Calu3 (cell line): ENCODE measurements around the gene SETX. TPM values are rescaled to one million over a fixed set of nuclear protein-coding genes. Genes with fewer than 3 reads are reported as not detected.

Experiments used
- BruUV-seq: library from RNA; stranded (reverse); fragments of 400-500 nt; replicated peaks from 2 replicates; lab custom pipeline; 2021; lab: Mats Ljungman, UMichigan
- CTCF ChIA-PET: fragments of 300-600 bp; sonication (Branson Sonifier 250); formaldehyde crosslinking; loops from one replicate; lab custom pipeline; 2022; ENCODE audit warnings: antibody characterized with exemption; lab: Charles Lee
- DNase-seq: peaks from one replicate; pipeline ENCODE4 v3.0.0; 2022
- H3K27ac Mint-ChIP-seq: one replicate; pipeline ENCODE4 v1.8.0; 2022; ENCODE audit warnings: mixed read lengths; ENCODE audit not compliant: unreplicated experiment
- H3K27me3 Mint-ChIP-seq: one replicate; pipeline ENCODE4 v1.8.0; 2022; ENCODE audit warnings: mixed read lengths; ENCODE audit not compliant: unreplicated experiment
- H3K36me3 Mint-ChIP-seq: one replicate; pipeline ENCODE4 v1.8.0; 2022; ENCODE audit warnings: mild to moderate bottlenecking, moderate library complexity, mixed read lengths; ENCODE audit not compliant: insufficient read depth, unreplicated experiment
- H3K4me1 Mint-ChIP-seq: one replicate; pipeline ENCODE4 v1.8.0; 2022; ENCODE audit warnings: mild to moderate bottlenecking, low read depth, mixed read lengths; ENCODE audit not compliant: unreplicated experiment
- H3K4me3 Mint-ChIP-seq: one replicate; pipeline ENCODE4 v1.8.0; 2022; ENCODE audit warnings: mild to moderate bottlenecking, low read depth, moderate library complexity, mixed read lengths; ENCODE audit not compliant: unreplicated experiment
- H3K9me3 Mint-ChIP-seq: one replicate; pipeline ENCODE4 v1.8.0; 2022; ENCODE audit warnings: low read depth, mixed read lengths; ENCODE audit not compliant: unreplicated experiment
- intact Hi-C: fragments of 100-400 bp; cut with micrococcal nuclease; formaldehyde crosslinking; loops from one replicate; pipeline ENCODE4 v1.10.0; 2022; ENCODE audit not compliant: unreplicated experiment
- total RNA-seq: library from RNA; stranded (reverse); gene quantifications from 2 replicates; pipeline ENCODE4 v1.2.3, GENCODE V29; 2022
- TF ChIP-seq, protein P1 (sequence below): fragments of 200-600 bp; IDR thresholded peaks from one replicate; pipeline ENCODE4 v1.8.0; 2022; ENCODE audit warnings: antibody characterized with exemption; ENCODE audit not compliant: unreplicated experiment

SETX gene
- total RNA-seq, 1 experiment from 2014 or later, result 24.2 TPM

DNA sequence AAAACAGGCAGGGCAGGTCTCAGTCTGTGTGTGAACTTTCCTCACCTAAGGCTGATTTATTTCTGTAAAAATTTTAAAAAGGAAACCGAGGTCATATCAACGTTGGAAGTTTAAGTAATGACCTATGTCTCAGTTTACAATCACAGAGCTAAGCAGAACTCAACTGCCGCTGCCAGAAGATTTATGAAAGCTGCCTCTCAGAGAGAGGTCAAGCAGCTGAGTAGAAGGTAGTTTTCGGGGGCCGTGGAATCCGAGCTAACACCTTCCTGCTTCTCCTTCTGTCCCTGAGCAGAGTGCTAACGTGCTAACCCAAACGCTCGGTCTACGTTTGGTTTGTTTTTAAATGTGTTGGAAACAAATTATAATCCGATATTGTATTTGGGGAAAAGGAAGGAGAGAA lies 40.8 kb upstream of the SETX start:
- no peak overlapping the region for H3K27ac Mint-ChIP-seq
- no TSS peak for BruUV-seq
- intact Hi-C loops, result no loop called here
- no peaks in the 10 kb centered on the region for H3K27me3 Mint-ChIP-seq
- H3K9me3 Mint-ChIP-seq, result no peaks in the 10 kb centered on the region
- peaks cover 37% of the 10 kb centered on the region for H3K36me3 Mint-ChIP-seq
- no peak for DNase-seq
- H3K4me3 Mint-ChIP-seq, result no peak overlapping the region
- H3K4me1 Mint-ChIP-seq, result no peaks in the 10 kb centered on the region
- CTCF ChIA-PET, result no interaction called here
- TF ChIP-seq, protein P1, sequence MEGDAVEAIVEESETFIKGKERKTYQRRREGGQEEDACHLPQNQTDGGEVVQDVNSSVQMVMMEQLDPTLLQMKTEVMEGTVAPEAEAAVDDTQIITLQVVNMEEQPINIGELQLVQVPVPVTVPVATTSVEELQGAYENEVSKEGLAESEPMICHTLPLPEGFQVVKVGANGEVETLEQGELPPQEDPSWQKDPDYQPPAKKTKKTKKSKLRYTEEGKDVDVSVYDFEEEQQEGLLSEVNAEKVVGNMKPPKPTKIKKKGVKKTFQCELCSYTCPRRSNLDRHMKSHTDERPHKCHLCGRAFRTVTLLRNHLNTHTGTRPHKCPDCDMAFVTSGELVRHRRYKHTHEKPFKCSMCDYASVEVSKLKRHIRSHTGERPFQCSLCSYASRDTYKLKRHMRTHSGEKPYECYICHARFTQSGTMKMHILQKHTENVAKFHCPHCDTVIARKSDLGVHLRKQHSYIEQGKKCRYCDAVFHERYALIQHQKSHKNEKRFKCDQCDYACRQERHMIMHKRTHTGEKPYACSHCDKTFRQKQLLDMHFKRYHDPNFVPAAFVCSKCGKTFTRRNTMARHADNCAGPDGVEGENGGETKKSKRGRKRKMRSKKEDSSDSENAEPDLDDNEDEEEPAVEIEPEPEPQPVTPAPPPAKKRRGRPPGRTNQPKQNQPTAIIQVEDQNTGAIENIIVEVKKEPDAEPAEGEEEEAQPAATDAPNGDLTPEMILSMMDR, result no peak

- intact Hi-C loops, result no loop called here
Observed at GRCh38 chr9:132391449-132391848, 36.7 kb upstream of the SETX start.

DNA sequence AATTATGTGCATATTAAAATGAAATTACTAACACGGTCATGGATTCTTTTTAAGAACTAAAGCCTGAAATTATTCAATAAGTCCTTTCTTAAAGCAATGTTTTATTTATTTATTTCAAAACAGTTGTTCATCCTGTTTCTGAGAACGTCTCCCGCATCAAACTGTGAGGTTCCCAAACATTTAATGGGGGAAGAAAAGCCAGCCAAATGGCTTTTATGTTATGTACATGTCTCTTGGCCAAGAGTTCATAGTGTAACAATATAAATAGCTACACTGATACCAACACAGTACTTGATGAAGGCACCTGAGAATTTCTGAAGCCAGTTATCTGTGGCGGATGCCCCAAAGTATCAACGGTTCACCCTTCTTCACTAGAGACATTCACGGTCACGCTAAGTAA lies 36.2 kb upstream of the SETX start:
- no peak for DNase-seq
- BruUV-seq, result no TSS peak
- no peak overlapping the region for H3K4me3 Mint-ChIP-seq
- no peak overlapping the region for H3K27ac Mint-ChIP-seq
- TF ChIP-seq, protein P1, result no peak
- H3K4me1 Mint-ChIP-seq, result no peaks in the 10 kb centered on the region
- no peaks in the 10 kb centered on the region for H3K9me3 Mint-ChIP-seq
- peaks cover 24% of the 10 kb centered on the region for H3K36me3 Mint-ChIP-seq
- no peaks in the 10 kb centered on the region for H3K27me3 Mint-ChIP-seq
- CTCF ChIA-PET, result no interaction called here
- intact Hi-C loops, result no loop called here

More at GRCh38 chr9:132391449-132391848, 36.7 kb upstream of the SETX start:
- H3K4me1 Mint-ChIP-seq, result no peaks in the 10 kb centered on the region
- H3K27me3 Mint-ChIP-seq, result no peaks in the 10 kb centered on the region
- H3K27ac Mint-ChIP-seq, result no peak overlapping the region
- H3K36me3 Mint-ChIP-seq, result peaks cover 27% of the 10 kb centered on the region
- no peak for DNase-seq
- BruUV-seq, result no TSS peak
- H3K4me3 Mint-ChIP-seq, result no peak overlapping the region
- TF ChIP-seq, protein P1, result no peak
- no peaks in the 10 kb centered on the region for H3K9me3 Mint-ChIP-seq
- CTCF ChIA-PET, result no interaction called here

DNA sequence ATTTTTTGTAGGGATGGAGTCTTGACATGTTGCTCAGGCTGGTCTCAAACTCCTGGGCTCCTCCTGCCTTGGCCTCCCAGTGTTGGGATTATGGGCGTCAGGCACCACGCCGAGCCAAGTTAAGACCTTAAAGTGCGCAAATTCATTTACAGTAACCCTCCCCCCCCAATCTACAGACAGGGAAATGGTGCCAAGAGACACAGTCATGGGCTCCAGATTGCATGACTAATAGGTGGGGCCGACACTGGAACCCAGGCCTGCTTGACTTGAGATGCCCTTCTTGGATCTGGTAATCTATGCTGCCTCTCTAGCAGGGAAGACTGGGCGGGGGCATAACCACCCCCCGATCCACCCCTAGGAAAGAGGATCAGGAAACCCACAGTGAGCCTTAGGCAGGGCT lies 32.3 kb upstream of the SETX start:
- TF ChIP-seq, protein P1, result no peak
- no peaks in the 10 kb centered on the region for H3K27me3 Mint-ChIP-seq
- no peak overlapping the region for H3K27ac Mint-ChIP-seq
- no peak for DNase-seq
- intact Hi-C loops, result no loop called here
- no peaks in the 10 kb centered on the region for H3K9me3 Mint-ChIP-seq
- H3K36me3 Mint-ChIP-seq, result peaks cover 12% of the 10 kb centered on the region
- BruUV-seq, result no TSS peak
- CTCF ChIA-PET, result no interaction called here
- no peak overlapping the region for H3K4me3 Mint-ChIP-seq
- no peaks in the 10 kb centered on the region for H3K4me1 Mint-ChIP-seq
